Measurements from ENCODE around the gene MCF2L. TPM values are rescaled to one million over a fixed set of nuclear protein-coding genes. Genes with fewer than 3 reads are reported as not detected.

MCF2L gene
- total RNA-seq, 4 donors from 2014 or later, result 46.5 to 89.7 (median 55.0) TPM

- DNase-seq (ENCODE audit: low spot score in 2 of 2), result no peak
- intact Hi-C loops (cut with DNase I; ENCODE audit: low total_unique reads), result no loop called here
- WGBS, 2 donors, result 86 to 89% methylated on average over 11 of the region's 11 CpGs
- TF ChIP-seq POLR2A (IDR thresholded peaks at IDR 0.05) (no peak), CTCF (IDR thresholded peaks at IDR 0.05) (no peak)
- no peak overlapping the region for H3K4me3 ChIP-seq (ENCODE audit: low read depth, poor library complexity, severe bottlenecking)
Measured at GRCh38 chr13:113073942-113074341, 104.9 kb downstream of the MCF2L start.

GRCh38 chr13:113074401-113074800, 105.4 kb downstream of the MCF2L start:
- no peak for TF ChIP-seq CTCF (IDR thresholded peaks at IDR 0.05)
- TF ChIP-seq POLR2A (IDR thresholded peaks at IDR 0.05), result no peak
- WGBS, 2 donors, result 88 to 97% methylated on average over 18 of the region's 18 CpGs
- DNase-seq (ENCODE audit: low spot score in 2 of 2), result no peak
- intact Hi-C loops (cut with DNase I; ENCODE audit: low total_unique reads), result no loop called here
- no peak overlapping the region for H3K4me3 ChIP-seq (ENCODE audit: low read depth, poor library complexity, severe bottlenecking)

- WGBS, 2 donors, result 94% methylated on average over 22 of the region's 22 CpGs
- intact Hi-C loops (cut with DNase I; ENCODE audit: low total_unique reads), result no loop called here
- H3K4me3 ChIP-seq (ENCODE audit: low read depth, poor library complexity, severe bottlenecking), result no peak overlapping the region
- TF ChIP-seq CTCF (IDR thresholded peaks at IDR 0.05), result no peak
- no peak for DNase-seq (ENCODE audit: low spot score in 2 of 2)
Measured at GRCh38 chr13:113074876-113075275, 105.9 kb downstream of the MCF2L start.

- H3K4me3 ChIP-seq (ENCODE audit: low read depth, poor library complexity, severe bottlenecking), result no peak overlapping the region
- no peak for TF ChIP-seq POLR2A (IDR thresholded peaks at IDR 0.05)
- TF ChIP-seq CTCF (IDR thresholded peaks at IDR 0.05), result no peak
- DNase-seq (ENCODE audit: low spot score in 2 of 2), result no peak
- WGBS, 2 donors, result 96 to 99% methylated on average over 16 to 17 of the region's 17 CpGs
- intact Hi-C loops (cut with DNase I; ENCODE audit: low total_unique reads), result no loop called here
Measured at GRCh38 chr13:113075711-113076110, 106.7 kb downstream of the MCF2L start.

GRCh38 chr13:113076681-113077401, 107.8 kb downstream of the MCF2L start:
- WGBS, 2 donors, result 94 to 96% methylated on average over 28 to 39 of the region's 39 CpGs
- DNase-seq (ENCODE audit: low spot score in 2 of 2), result no peak
- intact Hi-C loops (cut with DNase I; ENCODE audit: low total_unique reads), result no loop called here
- TF ChIP-seq POLR2A (IDR thresholded peaks at IDR 0.05), result no peak
- no peak for TF ChIP-seq CTCF (IDR thresholded peaks at IDR 0.05)
- no peak overlapping the region for H3K4me3 ChIP-seq (ENCODE audit: low read depth, poor library complexity, severe bottlenecking)

- DNase-seq (ENCODE audit: low spot score in 2 of 2), result no peak
- TF ChIP-seq POLR2A (IDR thresholded peaks at IDR 0.05), result no peak
- TF ChIP-seq CTCF (IDR thresholded peaks at IDR 0.05), result no peak
- 86 to 93% methylated on average over 20 of the region's 20 CpGs for WGBS, 2 donors
- H3K4me3 ChIP-seq (ENCODE audit: low read depth, poor library complexity, severe bottlenecking), result no peak overlapping the region
- intact Hi-C loops (cut with DNase I; ENCODE audit: low total_unique reads), result no loop called here
Measured at GRCh38 chr13:113077566-113077952, 108.5 kb downstream of the MCF2L start.
